Esophagus muscularis mucosa (tissue), 3 donors: ENCODE data around the gene CCDC88C.
"Not testable (repeated sequence)": the region's sequence is repeated elsewhere in the genome, so short reads cannot be mapped to it uniquely, and the experiment has no call there.

ENCODE experiments used
- POLR2A ChIP-seq: fragments of 450-650 bp; IDR thresholded peaks from one replicate; pipeline ENCODE4 v1.6.1; 2017; ENCODE audit warnings: antibody characterized with exemption, moderate library complexity, mild to moderate bottlenecking, low read depth
- TF ChIP-seq, protein P1 (sequence below), 3 experiments: fragments of 200-600 bp in 2 of 3; fragments of 450-650 bp in 1 of 3; sonication (generic) in 2 of 3; IDR thresholded peaks; one replicate each; pipeline ENCODE4 v1.5.1; 2017 to 2019; ENCODE audit warnings: antibody characterized with exemption in 3 of 3, mild to moderate bottlenecking in 2 of 3, moderate library complexity in 1 of 3

GRCh38 chr14:91428931-91429330, 11.3 kb upstream of the CCDC88C start:
- not testable (repeated sequence) for TF ChIP-seq POLR2A
- TF ChIP-seq, protein P1, sequence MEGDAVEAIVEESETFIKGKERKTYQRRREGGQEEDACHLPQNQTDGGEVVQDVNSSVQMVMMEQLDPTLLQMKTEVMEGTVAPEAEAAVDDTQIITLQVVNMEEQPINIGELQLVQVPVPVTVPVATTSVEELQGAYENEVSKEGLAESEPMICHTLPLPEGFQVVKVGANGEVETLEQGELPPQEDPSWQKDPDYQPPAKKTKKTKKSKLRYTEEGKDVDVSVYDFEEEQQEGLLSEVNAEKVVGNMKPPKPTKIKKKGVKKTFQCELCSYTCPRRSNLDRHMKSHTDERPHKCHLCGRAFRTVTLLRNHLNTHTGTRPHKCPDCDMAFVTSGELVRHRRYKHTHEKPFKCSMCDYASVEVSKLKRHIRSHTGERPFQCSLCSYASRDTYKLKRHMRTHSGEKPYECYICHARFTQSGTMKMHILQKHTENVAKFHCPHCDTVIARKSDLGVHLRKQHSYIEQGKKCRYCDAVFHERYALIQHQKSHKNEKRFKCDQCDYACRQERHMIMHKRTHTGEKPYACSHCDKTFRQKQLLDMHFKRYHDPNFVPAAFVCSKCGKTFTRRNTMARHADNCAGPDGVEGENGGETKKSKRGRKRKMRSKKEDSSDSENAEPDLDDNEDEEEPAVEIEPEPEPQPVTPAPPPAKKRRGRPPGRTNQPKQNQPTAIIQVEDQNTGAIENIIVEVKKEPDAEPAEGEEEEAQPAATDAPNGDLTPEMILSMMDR (IDR thresholded peaks at IDR 0.05) = not testable (repeated sequence)
